ENCODE measurements around the gene P3H2.

P3H2 gene

DNA sequence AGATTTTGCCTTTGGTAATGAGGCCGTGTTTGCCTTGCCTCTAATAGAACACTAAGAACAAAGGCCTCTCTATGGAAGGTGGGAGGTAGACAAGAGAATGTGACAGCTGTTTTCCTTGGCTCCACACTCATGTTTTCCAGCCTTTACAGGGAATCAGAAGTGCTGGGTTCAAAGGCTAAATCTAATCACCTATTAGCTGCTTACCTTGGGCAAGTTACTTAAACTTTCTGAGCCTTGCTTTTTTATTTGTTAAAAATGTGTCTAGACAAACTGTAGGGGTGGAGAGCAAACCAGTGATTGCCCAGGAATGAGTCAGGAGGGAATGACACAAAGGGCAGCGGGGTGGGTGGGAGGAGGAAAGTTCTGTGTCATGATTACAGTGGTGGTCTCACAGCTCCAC is 179.0 kb downstream of the P3H2 start:
- no peak for DNase-seq

DNA sequence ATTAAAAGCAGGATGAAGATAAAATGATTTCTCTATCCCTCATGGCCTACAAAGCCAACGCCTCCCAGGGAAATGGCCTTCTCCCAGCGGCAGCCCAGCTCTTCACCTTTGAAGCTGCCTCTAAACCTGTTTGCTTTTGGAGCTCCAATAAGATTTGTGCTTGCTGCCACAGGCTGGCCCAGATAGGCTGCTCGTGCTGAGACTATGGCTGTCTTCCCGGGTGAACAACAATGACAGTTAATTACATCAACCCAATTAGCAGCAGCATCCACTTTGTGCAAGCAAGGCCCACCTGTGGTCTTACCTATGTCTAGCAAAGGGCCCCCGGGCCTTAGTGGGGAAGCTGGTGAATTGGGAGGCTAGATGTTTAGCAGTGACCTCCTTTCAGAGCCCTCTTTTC is 179.6 kb downstream of the P3H2 start:
- no peak for DNase-seq

DNA sequence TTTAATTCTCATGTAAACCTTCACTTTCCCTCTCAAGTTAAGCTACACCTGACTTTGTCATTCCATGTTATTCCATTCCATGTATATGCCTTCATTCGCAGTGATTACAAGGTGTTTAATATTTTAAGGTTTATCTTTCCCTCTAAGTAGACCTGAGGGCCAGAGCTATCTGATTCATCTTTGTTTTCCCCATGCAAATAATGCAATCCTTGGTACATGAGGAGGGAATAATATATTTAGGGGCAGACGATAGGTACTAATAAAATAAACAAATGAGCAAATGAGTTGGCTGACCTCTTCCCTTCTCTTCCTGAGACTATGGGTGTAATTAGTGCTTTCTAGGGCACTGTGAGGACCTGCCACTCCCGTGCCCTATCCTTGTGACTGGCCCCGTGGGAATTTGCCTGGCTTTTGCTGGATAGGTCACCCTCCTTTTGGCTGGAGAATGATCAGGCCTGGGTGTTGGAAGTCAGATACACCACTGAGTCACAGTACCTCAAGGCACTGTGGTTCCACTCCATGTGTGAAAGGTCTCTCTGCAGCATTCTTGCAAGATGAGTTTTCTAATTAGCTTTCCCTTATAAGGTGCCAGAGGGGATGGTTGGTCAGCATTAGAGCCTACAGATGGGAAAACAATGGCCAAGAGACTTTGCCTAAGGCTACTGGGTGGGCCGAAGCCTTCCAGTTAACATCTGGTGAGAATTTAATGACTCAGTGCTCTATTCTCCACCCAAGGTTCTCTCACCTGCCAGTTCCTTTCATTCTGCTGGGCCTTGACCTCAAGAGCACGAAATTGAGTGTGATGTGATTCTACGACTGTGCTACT is 183.2 kb downstream of the P3H2 start:
- DNase-seq, result peak; percentile 93

DNA sequence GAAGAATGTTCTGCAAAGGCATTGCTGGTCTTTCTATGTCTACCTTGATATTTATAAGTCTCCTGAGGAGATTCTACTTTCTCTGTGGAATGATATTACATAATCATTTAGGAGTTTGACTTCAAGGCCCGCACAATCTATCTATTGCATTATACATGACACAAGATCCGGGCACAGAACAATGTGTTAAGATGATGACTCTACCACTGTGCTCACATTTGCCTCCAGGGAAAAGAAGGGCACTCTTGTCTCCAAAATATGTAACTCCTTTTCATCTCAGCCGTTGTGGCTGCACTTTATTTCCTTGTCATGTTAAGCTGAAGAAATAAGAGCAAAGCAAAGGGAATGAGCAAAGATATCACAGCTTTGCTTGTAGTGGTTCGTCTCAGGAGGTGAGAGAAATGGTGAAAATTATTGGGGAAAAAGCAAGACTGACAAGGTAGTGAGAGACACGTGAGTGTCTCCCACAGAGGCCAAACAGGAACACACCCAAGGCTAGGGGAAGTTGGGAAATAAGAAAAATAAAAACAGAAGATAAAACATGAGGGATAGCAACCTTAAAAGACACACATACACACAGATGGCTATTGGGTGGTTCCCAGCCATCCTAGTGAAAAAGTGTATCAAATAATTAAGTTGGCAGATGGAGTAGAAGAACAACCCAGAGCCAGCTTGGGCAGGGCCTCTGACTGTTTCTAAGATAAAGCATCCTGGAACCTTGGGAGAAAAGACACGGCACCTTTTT is 184.3 kb downstream of the P3H2 start:
- no peak for DNase-seq

DNA sequence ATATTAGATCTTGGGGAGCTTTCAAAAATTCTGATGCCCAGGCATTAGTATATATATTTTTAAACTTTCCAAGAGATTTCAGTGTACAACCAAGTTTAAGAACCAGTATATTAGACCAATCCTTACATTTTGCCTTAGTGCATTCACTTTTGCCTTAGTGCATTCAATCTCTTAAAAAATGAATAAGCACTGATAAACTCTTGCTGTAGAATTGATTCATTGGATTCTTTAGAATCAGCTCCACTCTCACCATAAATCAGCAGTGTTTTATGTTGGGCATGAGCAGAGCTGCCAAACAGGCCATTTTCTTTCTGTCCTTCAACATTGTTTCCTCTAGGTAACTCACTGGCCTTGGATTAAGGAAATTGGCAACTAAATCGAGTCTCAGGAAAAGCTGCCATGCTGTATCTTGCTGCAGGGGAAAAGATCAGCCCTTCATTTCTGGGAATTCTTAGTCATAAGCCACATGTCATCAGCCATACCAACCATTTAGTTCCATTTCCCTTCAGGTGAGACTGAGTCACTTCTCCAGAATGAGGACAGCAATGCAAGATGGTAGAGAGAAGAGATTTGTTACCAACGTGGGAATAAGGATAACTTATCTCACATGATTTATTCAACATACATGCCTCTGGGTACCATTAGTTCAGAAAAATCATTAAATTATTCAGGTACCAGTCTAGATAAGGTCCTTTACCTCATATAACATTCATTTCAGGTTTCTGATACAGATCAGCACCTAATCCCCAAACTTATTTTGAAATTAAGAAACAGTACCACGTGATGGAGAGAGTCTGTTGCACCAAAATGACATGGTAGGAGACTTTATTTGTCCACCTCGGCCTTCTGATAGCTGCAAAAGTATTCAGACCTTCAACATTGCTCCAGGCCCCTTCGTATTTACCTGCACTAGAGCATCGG is 192.5 kb downstream of the P3H2 start:
- no peak for DNase-seq

DNA sequence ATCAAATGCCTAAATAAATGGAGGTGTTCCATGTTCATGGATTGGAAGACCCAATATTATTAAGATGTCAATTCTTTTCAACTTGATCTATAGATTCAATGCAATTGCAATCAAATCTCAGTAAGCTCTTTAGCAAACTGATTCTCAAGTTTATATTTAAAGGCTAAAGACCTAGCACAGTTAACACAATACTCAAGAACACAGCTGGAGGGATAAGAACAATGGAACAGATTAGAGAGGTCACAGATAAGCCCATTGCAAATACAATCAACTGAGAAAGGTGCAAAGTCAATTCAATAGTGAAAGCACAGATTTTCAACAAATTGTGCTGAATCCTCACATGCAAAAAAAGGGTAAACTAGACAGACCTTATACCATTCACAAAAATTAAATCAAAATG is 198.9 kb downstream of the P3H2 start:
- DNase-seq, result no peak

DNA sequence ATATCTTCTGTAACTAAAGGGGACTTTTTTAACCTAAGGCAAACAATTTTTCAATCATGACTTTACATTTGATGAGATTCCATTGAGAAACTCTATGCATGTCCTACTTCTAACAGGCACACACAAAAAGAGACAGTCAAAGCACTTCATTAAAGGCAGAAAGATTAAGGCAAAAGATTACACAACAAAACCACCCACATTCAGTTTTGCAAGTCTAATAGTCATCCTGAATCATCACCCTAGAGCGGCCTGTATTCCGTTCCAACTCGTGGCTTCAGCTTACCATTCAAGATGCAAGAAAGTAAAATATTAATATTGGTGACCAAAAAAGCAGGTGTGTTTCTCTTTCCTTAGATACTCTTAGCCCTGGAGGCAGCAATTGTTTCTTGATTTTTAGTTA is 205.9 kb downstream of the P3H2 start:
- DNase-seq, result peak; percentile 40

DNA sequence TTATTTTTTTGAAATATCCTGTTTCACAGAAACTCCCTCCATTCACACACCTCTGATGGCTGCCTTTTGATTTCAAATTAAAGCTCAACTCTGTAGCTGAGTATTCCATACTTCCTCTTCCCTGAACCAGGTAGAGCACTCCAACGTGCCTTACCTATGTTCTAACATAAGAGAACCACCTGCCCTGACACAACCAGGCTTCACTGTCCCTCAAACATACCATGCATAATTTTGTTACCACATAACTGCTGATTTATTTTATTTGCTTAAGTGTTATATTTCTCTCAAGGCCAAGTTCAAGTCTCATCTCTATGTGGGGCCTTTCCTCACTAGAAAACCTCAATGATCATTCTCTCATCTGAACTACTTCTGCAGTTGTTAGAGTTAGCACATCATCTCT is 209.7 kb downstream of the P3H2 start:
- DNase-seq, result no peak

DNA sequence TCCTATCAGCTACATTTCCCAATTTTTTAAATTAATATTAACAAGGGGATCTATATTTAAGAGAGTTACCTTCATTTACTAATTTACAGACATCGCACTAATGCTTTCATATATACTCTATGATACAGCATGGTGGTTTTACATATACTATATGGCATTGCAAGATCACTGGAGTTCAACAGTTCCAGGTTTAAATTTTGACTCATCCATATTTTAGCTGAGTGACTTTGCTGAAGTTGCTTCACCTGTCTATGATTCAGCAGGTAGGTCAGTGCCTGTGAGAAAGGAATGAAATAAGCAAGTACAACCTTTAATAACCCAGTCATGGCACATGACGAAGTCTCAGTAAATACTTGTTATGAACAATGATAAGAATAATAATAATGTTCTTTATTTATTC is 211.1 kb downstream of the P3H2 start:
- DNase-seq, result no peak

DNA sequence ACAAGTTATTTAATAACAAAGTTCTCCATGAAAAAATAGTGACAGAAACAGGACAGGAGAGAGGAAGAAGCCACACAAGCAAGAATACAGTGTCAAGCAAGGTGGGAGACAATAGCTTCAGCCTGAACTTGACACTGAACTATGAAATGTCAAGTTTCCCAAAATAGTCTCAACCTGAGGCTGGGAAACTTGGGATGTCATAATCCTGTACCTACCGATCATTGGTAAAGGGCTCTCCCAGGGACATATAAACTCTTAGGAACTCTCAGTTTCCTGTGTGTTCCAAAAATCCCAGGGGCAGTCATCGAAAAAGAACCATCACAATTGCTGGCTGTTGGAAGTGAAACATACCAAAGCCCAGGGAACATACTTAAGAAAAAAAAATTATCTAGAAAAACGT is 211.6 kb downstream of the P3H2 start:
- DNase-seq, result no peak

DNA sequence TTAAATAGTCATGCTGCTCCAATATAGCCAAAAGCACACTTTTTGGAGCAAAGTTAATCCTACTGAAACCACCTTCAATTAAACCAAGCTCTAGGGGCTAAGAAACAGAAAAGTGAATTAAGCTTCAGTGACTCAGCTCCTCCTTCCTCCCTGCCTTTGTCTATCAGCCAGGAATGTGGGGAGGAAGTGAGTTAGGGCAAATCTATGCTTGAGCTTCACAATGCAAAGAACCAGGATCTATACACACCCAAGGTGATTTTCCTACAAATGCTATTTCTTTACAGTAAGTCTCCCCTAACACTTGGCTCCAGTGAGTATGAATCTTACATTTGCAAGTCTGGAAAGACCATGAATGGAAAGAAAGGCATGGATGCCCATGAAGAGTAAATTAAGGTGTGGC is 212.1 kb downstream of the P3H2 start:
- DNase-seq, result no peak

DNA sequence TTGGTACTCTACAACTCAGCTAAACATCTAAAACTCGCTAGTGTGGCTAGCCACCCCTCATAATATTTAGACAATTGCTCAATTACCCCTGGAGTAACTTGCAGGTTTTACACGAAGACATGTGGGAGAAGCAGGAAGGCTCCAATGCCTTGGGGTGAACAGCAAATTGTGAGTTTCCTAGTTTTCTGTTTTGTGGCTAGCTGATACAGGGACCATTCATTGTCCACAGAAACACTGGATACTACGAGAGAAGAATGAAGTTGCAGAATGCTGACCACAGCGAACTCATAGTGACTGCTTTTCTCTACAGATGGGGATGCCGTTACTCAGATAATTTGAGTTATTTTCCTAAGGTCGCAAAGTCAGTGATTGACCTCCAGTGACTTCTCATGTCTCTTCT is 212.9 kb downstream of the P3H2 start:
- DNase-seq, result no peak
